GM10266 (cell line): ENCODE measurements around the gene KRCC1.
A peak's percentile ranks its signal among the peaks of the same experiment; 100 is the strongest.

Experiments used
- DNase-seq: peaks from one replicate; pipeline ENCODE4 v3.0.0; 2012; ENCODE audit errors: extremely low spot score
- CTCF ChIP-seq: IDR thresholded peaks from 2 replicates; pipeline ENCODE4 v1.5.1; 2012; ENCODE audit warnings: mild to moderate bottlenecking, low read depth; ENCODE audit not compliant: control insufficient read depth, insufficient read depth; ENCODE audit errors: missing control alignments

The KRCC1 gene

GRCh38 chr2:88068044-88068443, 12.5 kb upstream of the KRCC1 start:
- TF ChIP-seq CTCF: no peak
- DNase-seq: no peak

- TF ChIP-seq CTCF: no peak
- no peak for DNase-seq
Observed at GRCh38 chr2:88067598-88067997, 12.0 kb upstream of the KRCC1 start, which contains the start of gene SMYD1. Gene SMYD1, plus strand, starts transcription at chr2:88067825. Its CDS starts 40 bp downstream, at chr2:88067865.

GRCh38 chr2:88067189-88067588, 11.6 kb upstream of the KRCC1 start:
- TF ChIP-seq CTCF: no peak

GRCh38 chr2:88066543-88066942, 11.0 kb upstream of the KRCC1 start:
- no peak for TF ChIP-seq CTCF
- DNase-seq: no peak

More at GRCh38 chr2:88067189-88067588, 11.6 kb upstream of the KRCC1 start:
- no peak for DNase-seq

GRCh38 chr2:88061295-88061694, 5.7 kb upstream of the KRCC1 start:
- DNase-seq: no peak
- TF ChIP-seq CTCF: no peak

GRCh38 chr2:88060907-88061275, 5.3 kb upstream of the KRCC1 start:
- no peak for DNase-seq
- TF ChIP-seq CTCF: no peak

- TF ChIP-seq CTCF: peak; percentile 70
- DNase-seq: peak; percentile 76
Observed at GRCh38 chr2:88059979-88060906, 4.7 kb upstream of the KRCC1 start.
